ENCODE data around the gene BTBD9. TPM values are rescaled to one million over a fixed set of nuclear protein-coding genes. Genes with fewer than 3 reads are reported as not detected.

BTBD9 gene
- total and polyA plus RNA-seq, 3 donors from 2014 or later, result 11.4 to 32.8 (median 29.5) TPM

DNA sequence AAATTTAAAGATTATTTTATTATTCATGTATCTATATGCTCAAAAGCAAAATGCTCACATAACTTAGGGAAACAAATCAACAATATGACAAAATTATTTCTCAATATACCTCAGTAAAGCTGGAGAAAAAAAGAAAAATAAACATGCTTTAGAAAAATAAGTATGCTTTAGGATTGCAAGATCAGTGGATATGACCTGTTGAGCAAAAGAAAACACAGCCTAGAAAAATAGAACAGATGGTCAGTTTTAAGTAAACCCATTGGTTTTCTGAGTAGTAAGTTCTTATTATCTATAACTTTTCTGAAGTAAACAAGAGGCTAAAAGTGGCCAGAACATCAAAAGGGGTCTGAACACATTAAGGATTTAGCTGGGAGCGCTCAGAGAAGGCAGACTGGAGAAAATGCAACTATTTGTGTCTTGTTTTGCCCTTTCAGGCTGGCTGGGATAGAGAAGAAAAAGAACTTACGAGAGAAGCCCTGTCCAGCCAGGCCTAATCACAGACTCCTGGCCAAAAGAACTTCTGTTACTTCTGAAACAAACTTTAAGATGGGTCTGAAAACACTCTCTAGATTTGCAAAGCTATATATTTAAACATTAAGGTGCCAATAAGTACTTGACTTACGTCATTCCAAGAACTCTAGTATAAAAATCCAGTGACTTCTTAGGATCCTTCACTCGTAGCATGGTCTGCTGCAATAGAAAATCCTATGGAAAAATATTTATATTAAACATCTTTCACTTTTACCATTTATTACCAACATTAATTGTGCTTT lies 46.7 kb upstream of the BTBD9 start:
- 49 to 59% methylated on average over 4 of the region's 4 CpGs for WGBS, 2 donors
- intact Hi-C loops (cut with DNase I; ENCODE audit: low total_unique reads), result no loop called here
- no peaks in the 10 kb centered on the region for H3K9me3 ChIP-seq
- no peak for DNase-seq
- H3K36me3 ChIP-seq (ENCODE audit: low read depth, missing control alignments), result no peaks in the 10 kb centered on the region
- H3K27ac ChIP-seq, result no peak overlapping the region
- H3K4me3 ChIP-seq, result no peak overlapping the region
- TF ChIP-seq POLR2A (IDR thresholded peaks at IDR 0.05), result no peak
- TF ChIP-seq, protein P1, sequence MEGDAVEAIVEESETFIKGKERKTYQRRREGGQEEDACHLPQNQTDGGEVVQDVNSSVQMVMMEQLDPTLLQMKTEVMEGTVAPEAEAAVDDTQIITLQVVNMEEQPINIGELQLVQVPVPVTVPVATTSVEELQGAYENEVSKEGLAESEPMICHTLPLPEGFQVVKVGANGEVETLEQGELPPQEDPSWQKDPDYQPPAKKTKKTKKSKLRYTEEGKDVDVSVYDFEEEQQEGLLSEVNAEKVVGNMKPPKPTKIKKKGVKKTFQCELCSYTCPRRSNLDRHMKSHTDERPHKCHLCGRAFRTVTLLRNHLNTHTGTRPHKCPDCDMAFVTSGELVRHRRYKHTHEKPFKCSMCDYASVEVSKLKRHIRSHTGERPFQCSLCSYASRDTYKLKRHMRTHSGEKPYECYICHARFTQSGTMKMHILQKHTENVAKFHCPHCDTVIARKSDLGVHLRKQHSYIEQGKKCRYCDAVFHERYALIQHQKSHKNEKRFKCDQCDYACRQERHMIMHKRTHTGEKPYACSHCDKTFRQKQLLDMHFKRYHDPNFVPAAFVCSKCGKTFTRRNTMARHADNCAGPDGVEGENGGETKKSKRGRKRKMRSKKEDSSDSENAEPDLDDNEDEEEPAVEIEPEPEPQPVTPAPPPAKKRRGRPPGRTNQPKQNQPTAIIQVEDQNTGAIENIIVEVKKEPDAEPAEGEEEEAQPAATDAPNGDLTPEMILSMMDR (IDR thresholded peaks at IDR 0.05), result no peak
- peaks cover 17% of the 10 kb centered on the region for H3K4me1 ChIP-seq
- no peaks in the 10 kb centered on the region for H3K27me3 ChIP-seq

DNA sequence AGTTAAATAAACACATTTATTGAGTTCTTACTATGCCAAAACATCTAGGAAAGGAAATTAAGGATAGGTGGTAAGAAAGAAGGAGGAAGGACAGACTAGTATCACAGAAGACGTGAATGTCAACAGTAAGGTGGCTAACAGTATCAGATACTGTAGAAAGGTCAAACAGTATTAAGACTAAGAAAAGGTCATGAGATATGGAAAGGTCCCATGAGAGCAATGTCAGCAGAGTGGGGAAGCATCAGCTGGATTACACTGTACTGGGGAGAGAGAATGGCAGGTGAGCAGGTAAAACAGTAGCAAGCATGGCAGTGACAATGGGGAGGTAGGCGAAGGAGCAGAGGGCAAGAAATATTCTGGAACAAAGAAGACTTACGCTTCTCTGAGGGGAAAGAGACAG lies 45.2 kb upstream of the BTBD9 start:
- H3K27me3 ChIP-seq, result no peaks in the 10 kb centered on the region
- H3K36me3 ChIP-seq (ENCODE audit: low read depth, missing control alignments), result no peaks in the 10 kb centered on the region
- TF ChIP-seq, protein P1 (IDR thresholded peaks at IDR 0.05), result no peak
- no peak for TF ChIP-seq POLR2A (IDR thresholded peaks at IDR 0.05)
- H3K4me3 ChIP-seq, result no peak overlapping the region
- WGBS, 2 donors, result 81 to 94% methylated on average over 3 of the region's 3 CpGs
- H3K27ac ChIP-seq, result no peak overlapping the region
- no peak for DNase-seq
- H3K4me1 ChIP-seq, result peaks cover 17% of the 10 kb centered on the region
- intact Hi-C loops (cut with DNase I; ENCODE audit: low total_unique reads), result no loop called here
- no peaks in the 10 kb centered on the region for H3K9me3 ChIP-seq

DNA sequence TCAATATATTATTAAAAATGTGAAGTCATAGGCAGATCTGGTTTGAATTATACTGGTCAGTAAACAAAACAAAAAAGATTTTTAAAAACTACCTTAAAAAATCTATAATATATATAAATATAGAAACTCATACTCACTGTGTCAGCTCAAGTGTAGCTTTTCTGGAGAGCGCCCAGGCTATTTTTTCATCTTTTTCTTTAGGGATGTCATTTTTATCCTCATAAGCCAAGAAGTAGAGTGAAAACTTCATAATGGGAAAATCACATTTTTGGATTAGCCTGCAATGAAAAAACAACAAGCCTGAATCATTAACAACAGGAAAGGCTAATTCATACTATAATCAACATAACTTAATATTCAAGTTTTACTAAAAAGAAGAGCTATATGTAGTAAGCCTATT lies 44.5 kb upstream of the BTBD9 start:
- WGBS, 2 donors, result 93% methylated on average over 1 of the region's 1 CpG
- Histone ChIP-seq H3K36me3 (ENCODE audit: low read depth, missing control alignments) (no peaks in the 10 kb centered on the region), H3K4me1 (peaks cover 17% of the 10 kb centered on the region), H3K9me3 (no peaks in the 10 kb centered on the region), H3K27ac (no peak overlapping the region), H3K27me3 (no peaks in the 10 kb centered on the region), H3K4me3 (no peak overlapping the region)
- DNase-seq, result no peak
- intact Hi-C loops (cut with DNase I; ENCODE audit: low total_unique reads), result no loop called here
- TF ChIP-seq, protein P1 (IDR thresholded peaks at IDR 0.05), result no peak
- no peak for TF ChIP-seq POLR2A (IDR thresholded peaks at IDR 0.05)

DNA sequence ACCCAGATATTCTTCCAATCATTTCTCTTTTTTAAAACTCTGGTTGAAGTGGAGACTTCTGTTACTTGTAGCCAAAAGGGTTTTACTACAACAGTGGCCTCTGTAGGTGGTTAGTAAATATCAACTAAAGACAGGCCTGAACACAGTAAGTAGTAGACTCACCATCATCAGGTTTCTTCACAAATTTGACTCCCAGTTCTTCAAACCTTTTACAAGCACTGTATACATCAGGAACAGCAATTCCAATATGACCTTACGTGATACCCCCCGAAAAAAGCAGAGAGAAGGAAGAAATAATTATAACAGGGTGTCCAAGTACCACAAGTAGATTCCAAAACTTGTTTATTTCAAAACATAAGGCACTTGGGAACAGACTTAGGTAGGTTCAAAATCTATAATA lies 42.1 kb upstream of the BTBD9 start:
- Histone ChIP-seq H3K9me3 (no peaks in the 10 kb centered on the region), H3K36me3 (ENCODE audit: low read depth, missing control alignments) (no peaks in the 10 kb centered on the region), H3K27ac (no peak overlapping the region), H3K4me3 (no peak overlapping the region), H3K27me3 (no peaks in the 10 kb centered on the region), H3K4me1 (peaks cover 23% of the 10 kb centered on the region)
- 95 to 98% methylated on average over 2 of the region's 2 CpGs for WGBS, 2 donors
- DNase-seq, result no peak
- intact Hi-C loops (cut with DNase I; ENCODE audit: low total_unique reads), result no loop called here
- TF ChIP-seq POLR2A (IDR thresholded peaks at IDR 0.05), result no peak
- TF ChIP-seq, protein P1 (IDR thresholded peaks at IDR 0.05), result no peak

DNA sequence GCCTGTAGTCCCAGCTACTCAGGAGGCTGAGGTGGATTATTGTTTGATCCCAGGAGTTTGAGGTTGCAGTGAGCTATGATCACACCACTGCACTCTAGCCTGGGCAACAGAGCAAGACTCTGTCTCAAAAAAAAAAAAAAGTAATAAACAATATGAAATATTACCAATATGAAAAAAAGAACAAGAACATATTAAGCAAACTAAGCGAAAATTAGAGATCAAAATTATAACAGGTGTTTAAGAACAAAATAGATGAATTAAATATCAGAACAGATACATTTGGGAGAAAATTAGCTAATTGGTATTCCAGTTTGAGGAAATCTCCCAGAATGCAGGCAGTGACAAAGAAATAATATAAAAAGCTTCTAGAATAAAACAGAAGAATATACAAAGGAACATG lies 39.9 kb upstream of the BTBD9 start:
- H3K9me3 ChIP-seq, result no peaks in the 10 kb centered on the region
- H3K27ac ChIP-seq, result no peak overlapping the region
- no peaks in the 10 kb centered on the region for H3K36me3 ChIP-seq (ENCODE audit: low read depth, missing control alignments)
- H3K4me3 ChIP-seq, result no peak overlapping the region
- no peak for TF ChIP-seq POLR2A (IDR thresholded peaks at IDR 0.05)
- TF ChIP-seq, protein P1 (IDR thresholded peaks at IDR 0.05), result no peak
- H3K27me3 ChIP-seq, result no peaks in the 10 kb centered on the region
- H3K4me1 ChIP-seq, result peaks cover 20% of the 10 kb centered on the region
- 91 to 95% methylated on average over 1 of the region's 1 CpG for WGBS, 2 donors
- DNase-seq, result no peak
- intact Hi-C loops (cut with DNase I; ENCODE audit: low total_unique reads), result no loop called here
